D721Med (cell line): ENCODE results near the gene TOP2A.

Experiments
- DNase-seq: peaks from one replicate; pipeline ENCODE4 v3.0.0; 2011; ENCODE audit warnings: low spot score; ENCODE audit not compliant: insufficient read length
- FAIRE-seq: peaks from 2 replicates; lab custom pipeline; 2011; peaks lifted over from hg19 to GRCh38; lab: Jason Lieb, UNC
- TF ChIP-seq, protein P1 (sequence below): IDR thresholded peaks from 2 replicates; pipeline ENCODE4 v1.5.1; 2012; ENCODE audit warnings: mild to moderate bottlenecking, control low read depth; ENCODE audit not compliant: insufficient read depth; ENCODE audit errors: missing control alignments

The TOP2A gene

DNA sequence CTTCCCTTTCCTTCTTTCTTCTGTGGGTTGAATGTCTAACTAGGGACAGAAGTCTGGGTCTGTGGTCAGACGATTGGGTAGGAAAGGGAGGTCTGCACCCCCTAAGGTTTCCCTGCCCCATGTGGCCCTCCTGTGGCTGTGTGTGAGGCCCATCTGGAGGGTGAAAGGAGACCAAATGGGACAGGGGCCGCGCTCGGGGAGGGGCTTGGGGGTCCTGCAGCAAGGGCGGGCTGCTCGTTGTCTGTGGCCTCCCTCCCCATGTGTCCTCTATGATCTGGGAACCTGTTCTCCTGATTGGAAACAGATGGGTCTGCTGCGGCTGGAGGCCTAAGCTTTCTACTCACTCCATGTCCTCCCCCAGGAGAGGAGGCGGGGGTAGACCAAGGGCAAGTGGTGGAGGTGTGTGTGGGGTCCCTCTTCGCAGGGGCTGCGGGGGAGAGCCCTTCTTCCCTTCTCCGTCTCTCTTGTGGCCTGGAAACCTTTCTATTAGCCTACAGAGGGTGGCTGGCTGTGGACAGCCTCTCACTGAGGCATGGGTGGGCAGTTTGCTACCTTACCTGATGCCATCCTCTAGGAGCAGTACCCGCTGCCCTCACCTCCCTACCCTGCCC is 44.1 kb upstream of the TOP2A start:
- TF ChIP-seq, protein P1, sequence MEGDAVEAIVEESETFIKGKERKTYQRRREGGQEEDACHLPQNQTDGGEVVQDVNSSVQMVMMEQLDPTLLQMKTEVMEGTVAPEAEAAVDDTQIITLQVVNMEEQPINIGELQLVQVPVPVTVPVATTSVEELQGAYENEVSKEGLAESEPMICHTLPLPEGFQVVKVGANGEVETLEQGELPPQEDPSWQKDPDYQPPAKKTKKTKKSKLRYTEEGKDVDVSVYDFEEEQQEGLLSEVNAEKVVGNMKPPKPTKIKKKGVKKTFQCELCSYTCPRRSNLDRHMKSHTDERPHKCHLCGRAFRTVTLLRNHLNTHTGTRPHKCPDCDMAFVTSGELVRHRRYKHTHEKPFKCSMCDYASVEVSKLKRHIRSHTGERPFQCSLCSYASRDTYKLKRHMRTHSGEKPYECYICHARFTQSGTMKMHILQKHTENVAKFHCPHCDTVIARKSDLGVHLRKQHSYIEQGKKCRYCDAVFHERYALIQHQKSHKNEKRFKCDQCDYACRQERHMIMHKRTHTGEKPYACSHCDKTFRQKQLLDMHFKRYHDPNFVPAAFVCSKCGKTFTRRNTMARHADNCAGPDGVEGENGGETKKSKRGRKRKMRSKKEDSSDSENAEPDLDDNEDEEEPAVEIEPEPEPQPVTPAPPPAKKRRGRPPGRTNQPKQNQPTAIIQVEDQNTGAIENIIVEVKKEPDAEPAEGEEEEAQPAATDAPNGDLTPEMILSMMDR, result no peak
- no peak for DNase-seq
- no peak for FAIRE-seq

DNA sequence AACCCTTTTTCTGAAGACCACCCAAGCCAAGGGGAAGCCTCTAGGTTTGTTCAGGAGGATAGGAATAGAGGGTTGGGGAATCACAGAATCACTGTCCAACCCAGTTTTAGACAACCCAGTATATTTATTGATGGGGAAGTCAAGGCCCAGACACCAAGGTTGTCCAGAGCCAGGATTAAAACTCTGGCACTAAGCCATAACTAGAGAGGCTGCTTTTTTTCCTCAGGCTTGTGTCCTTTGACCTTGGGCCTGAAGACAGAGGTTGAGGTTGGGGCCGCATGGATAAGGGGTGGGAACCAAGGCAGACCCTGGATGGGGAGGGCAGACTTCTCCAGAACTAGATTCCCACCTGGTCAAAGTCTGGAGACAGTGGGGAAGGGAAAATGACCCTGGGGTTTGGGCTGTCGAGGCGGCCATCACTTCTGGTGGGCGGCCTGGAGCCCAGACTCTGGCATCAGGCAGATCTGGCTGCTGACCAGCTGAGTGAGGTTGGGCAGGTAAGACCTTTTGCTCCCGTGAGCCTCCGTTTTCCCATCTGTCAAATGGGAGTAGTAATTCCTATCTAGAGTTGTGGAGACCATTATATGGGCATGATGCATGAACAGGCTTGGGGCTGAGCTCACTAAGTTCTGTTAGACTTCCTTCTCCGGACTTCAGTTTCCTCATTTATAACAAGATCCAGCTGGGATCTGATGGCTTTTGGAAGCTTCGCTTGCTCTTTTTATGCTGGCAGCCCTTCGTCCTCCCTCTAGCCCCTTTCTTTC is 43.5 kb upstream of the TOP2A start:
- DNase-seq (no peak), FAIRE-seq (no peak)
- TF ChIP-seq, protein P1, result no peak

DNA sequence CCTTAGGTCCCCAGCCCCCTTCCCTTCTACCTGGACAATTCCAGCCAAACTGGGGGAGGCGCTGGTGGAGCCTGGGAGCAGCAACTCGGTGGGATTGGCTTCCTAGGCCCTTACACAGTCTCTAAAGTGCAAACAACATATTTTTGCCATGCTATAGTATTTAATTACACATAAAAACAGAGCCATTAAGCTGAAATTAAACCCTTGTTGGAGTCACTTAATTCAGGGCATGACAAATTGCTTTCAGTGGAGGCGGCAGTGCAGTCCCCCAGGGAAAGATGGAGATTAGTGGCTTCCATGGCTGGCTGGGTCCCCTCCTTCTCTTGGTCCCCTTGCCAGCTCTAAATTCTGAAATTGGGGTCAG is 42.9 kb upstream of the TOP2A start:
- DNase-seq, result no peak
- FAIRE-seq, result no peak
- TF ChIP-seq, protein P1, result no peak

DNA sequence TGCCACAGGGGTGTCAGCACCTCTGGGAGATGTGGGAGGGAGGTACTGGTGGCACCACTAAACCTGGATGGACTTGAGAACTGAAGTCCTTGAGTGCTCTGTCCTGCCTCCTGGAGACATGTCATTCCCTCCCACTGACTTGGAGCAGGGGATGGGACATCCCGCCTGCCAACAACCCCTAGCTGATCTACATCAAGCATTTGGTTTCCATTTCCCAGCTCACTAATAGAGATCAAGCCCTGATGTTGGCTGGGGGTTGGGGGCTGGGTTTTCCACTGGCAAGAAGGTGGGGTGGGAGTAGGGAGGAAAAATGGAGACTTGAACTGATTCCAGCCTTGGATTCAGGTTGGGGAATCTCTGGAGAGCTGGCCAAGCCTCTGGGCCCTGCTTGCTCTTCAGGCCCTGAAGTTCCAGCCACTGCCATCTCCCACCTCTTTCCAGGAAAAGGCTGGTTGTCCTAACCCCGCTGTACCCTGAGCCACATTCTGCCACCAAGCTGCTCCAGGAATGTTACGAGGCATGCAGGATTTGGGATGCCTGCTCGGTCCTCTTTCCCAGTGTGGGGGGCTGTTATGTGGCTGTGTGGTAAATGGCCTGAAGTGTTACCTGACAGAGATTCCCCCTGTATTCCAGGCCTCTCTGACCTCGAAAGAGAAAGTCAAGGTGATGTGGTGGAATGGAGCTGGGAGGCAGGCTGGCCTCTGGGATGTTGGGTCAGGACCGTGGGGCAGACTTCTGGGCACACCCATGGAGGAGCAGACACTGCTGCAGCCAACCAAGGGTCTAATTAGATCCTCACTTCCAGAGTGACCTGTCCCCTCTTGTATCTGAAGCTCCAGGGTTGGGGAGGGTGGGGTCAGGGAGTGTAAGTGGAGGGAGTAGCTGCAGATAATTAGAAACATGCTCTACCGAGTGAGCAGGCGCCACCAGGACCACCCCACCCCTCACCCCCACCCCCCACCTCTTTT is 42.2 kb upstream of the TOP2A start:
- FAIRE-seq (no peak), DNase-seq (no peak)
- TF ChIP-seq, protein P1, result no peak

DNA sequence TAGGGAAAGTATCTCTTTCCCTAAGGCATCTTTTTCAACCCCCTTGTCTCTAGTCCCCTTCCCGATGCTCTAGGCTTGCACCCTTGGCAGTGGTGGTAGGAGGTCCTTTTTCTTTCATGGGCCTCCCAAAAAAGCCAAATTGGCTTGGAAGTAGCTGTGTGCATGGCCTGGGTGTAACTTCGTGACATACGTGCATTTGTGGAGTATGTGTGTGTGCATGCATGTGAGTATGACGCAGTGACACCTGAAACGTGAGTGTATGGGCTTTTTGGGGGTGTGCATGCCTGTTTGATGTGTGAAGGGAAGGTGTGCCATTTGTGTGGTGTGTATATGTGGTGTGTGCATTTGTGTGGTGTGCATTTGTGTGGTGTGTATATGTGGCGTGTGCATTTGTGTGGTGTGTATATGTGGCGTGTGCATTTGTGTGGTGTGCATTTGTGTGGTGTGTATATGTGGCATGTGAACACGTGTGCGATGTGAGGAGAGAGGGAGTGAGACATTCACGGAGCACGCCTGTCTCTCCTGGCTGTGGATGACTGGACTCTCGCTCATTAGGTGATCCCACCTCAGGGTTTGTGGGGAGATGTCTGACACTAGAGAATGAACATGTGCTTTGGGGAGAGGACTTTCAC is 41.3 kb upstream of the TOP2A start:
- no peak for DNase-seq
- FAIRE-seq, result no peak
- TF ChIP-seq, protein P1, result no peak

DNA sequence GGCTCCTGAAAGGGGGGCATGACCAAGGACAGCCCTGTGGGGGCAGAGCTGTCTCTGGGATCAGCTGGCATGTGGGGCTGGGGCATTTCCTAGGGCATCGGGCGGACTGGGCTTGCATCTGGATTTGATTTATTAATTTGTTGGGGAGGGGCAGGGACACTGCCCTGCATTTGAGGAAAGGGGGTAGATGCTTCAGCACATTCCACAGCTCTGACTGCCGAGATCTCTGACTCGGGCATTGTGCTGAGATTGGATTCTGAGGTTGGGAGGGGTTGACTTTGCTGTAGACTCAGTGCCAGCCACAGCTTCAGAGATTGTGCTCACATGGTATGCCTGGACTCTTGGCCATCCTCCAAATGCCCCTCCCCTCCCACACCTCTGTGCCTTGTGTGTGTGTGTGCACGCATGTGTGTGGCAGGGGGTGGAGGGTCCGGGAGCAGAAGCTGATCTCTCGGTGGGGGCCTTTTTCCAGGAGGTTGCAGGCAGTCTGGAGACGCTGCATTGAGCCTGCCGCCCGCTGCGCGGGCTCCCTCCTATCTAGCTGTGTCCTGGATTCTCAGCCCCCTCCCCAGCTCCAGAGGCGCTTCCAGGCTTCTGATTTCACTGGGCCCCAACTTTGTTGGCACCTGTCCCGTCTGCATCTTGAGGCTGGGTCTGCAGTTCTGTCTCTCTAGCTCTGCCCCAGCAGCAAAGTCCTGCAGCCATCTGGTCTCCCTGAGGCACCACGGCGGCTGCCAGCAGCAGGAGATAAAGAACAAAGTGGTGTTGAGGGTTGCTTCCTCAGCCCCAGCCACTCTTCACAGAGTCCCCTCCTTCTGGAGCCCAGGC is 40.5 kb upstream of the TOP2A start:
- FAIRE-seq, result no peak
- TF ChIP-seq, protein P1, result no peak
- no peak for DNase-seq
